Liver (tissue), 9 donors: ENCODE results near the gene KDM3A. TPM values are rescaled to one million over a fixed set of nuclear protein-coding genes. Genes with fewer than 3 reads are reported as not detected.

Experiments used
- DNase-seq: peaks from one replicate; pipeline ENCODE4 v3.0.0-alpha.2; 2017; ENCODE audit warnings: low spot score
- H3K27ac ChIP-seq, 2 donors: one replicate each; pipeline ENCODE4 v1.7.0; 2013; ENCODE audit warnings: inconsistent platforms in 2 of 2, low read length in 2 of 2, control low read depth in 1 of 2, low read depth in 1 of 2, mild to moderate bottlenecking in 1 of 2
- H3K27me3 ChIP-seq, 4 donors: one replicate each; pipeline versions ENCODE4 v1.6.1 to v1.7.0; 2013; ENCODE audit warnings: low read length in 3 of 4, inconsistent platforms in 1 of 4, mild to moderate bottlenecking in 1 of 4, moderate library complexity in 1 of 4; ENCODE audit not compliant: control insufficient read depth in 4 of 4, insufficient read depth in 4 of 4
- H3K36me3 ChIP-seq, 4 donors: one replicate each; pipeline versions ENCODE4 v1.6.1 to v1.7.0; 2013; ENCODE audit warnings: low read length in 3 of 4, mild to moderate bottlenecking in 3 of 4, low read depth in 1 of 4, moderate library complexity in 1 of 4; ENCODE audit not compliant: control insufficient read depth in 4 of 4, insufficient read depth in 3 of 4
- H3K4me1 ChIP-seq, 4 donors: one replicate each; pipeline versions ENCODE4 v1.6.1 to v1.7.0; 2013; ENCODE audit warnings: low read length in 3 of 4, mild to moderate bottlenecking in 3 of 4, moderate library complexity in 1 of 4; ENCODE audit not compliant: control insufficient read depth in 4 of 4, insufficient read depth in 4 of 4
- H3K4me3 ChIP-seq, 3 donors: one replicate each; pipeline versions ENCODE4 v1.6.1 to v1.7.0; 2013; ENCODE audit warnings: low read length in 3 of 3, control low read depth in 1 of 3, low read depth in 1 of 3, mild to moderate bottlenecking in 1 of 3
- H3K9ac ChIP-seq, 2 donors: one replicate each; pipeline ENCODE4 v1.7.0; 2013; ENCODE audit warnings: low read length in 2 of 2, mild to moderate bottlenecking in 2 of 2, moderate library complexity in 2 of 2, control low read depth in 1 of 2, low read depth in 1 of 2
- H3K9me3 ChIP-seq, 4 donors: one replicate each; pipeline versions ENCODE4 v1.6.1 to v1.7.0; 2013; ENCODE audit warnings: low read length in 3 of 4; ENCODE audit not compliant: control insufficient read depth in 4 of 4
- EGR1 ChIP-seq, 2 donors: IDR thresholded peaks; 2 replicates each; pipeline ENCODE4 v1.6.1; 2016 to 2018; ENCODE audit warnings: antibody characterized with exemption in 2 of 2, low read depth in 2 of 2
- FOXA1 ChIP-seq: IDR thresholded peaks from 2 replicates; pipeline ENCODE4 v1.6.1; 2016; ENCODE audit warnings: antibody characterized with exemption
- FOXA2 ChIP-seq: IDR thresholded peaks from 2 replicates; pipeline ENCODE4 v1.6.1; 2016; ENCODE audit warnings: antibody characterized with exemption
- JUND ChIP-seq, 2 donors: IDR thresholded peaks; 2 replicates each; pipeline ENCODE4 v1.6.1; 2016; ENCODE audit warnings: antibody characterized with exemption in 2 of 2
- RAD21 ChIP-seq, 2 donors: IDR thresholded peaks; 2 replicates each; pipeline ENCODE4 v1.6.1; 2016; ENCODE audit warnings: antibody characterized with exemption in 2 of 2, mild to moderate bottlenecking in 2 of 2
- REST ChIP-seq: IDR thresholded peaks from 2 replicates; pipeline ENCODE4 v1.6.1; 2016; ENCODE audit warnings: antibody characterized with exemption, mild to moderate bottlenecking
- RXRA ChIP-seq, 2 donors: IDR thresholded peaks; 2 replicates each; pipeline ENCODE4 v1.6.1; 2017 to 2018; ENCODE audit warnings: antibody characterized with exemption in 2 of 2, mild to moderate bottlenecking in 1 of 2
- WGBS: extraction: QIAGEN DNeasy Blood & Tissue Kit; methylation state at CpG from one replicate; pipeline ENCODE4 v1.1.7; 2013; 5-methylcytosine and 5-hydroxymethylcytosine counted together
- polyA plus RNA-seq, 2 donors: library from polyadenylated mRNA; stranded (reverse) in 1 of 2; unstranded in 1 of 2; fragments of 200-250 nt in 1 of 2; fragments of >200 nt in 1 of 2; fragmentation: Nextera tagmentation in 1 of 2; extraction: Ambion mirVana in 1 of 2; gene quantifications; one replicate each; pipeline versions ENCODE4 v1.2.1 to v1.2.3, GENCODE V29; 2013 to 2015
- total RNA-seq, 2 donors: library from RNA; depleted of rRNA; stranded (reverse); fragments of >200 nt; gene quantifications; one replicate each; pipeline ENCODE4 v1.2.3, GENCODE V29; 2014
- donor health status: healthy.
- donor health status: healthy.
- donor health status: healthy.
- donor health status: healthy.
- donor health status: healthy.

The KDM3A gene
- total and polyA plus RNA-seq, 4 donors: 3.9 to 19.8 (median 8.3) TPM

- no peak for TF ChIP-seq FOXA2
- TF ChIP-seq EGR1 (IDR thresholded peaks at IDR 0.05; ENCODE audit: low read depth in 2 of 2): no peak
These were observed 5.6 kb upstream of the KDM3A start (continued) for GRCh38 chr2:86435531-86435930.

GRCh38 chr2:86436328-86436727, 4.8 kb upstream of the KDM3A start:
- H3K9me3 ChIP-seq: peaks cover 3 to 37% (median 9%) of the 10 kb centered on the region in 4 donors
- H3K4me1 ChIP-seq: no peaks in the 10 kb centered on the region
- H3K27me3 ChIP-seq: peaks cover 0 to 2% (median 0%) of the 10 kb centered on the region in 4 donors
- H3K27ac ChIP-seq: no peak overlapping the region
- no peak for TF ChIP-seq JUND (IDR thresholded peaks at IDR 0.05)
- DNase-seq: no peak
- H3K36me3 ChIP-seq: no peaks in the 10 kb centered on the region
- no peak overlapping the region for H3K4me3 ChIP-seq
- no peak overlapping the region for H3K9ac ChIP-seq

- 97% methylated on average over 3 of the region's 3 CpGs for WGBS
- Histone ChIP-seq H3K27me3 (peaks cover 0 to 2% (median 0%) of the 10 kb centered on the region in 4 donors), H3K9ac (no peak overlapping the region), H3K27ac (peak overlapping the region; percentile 76 to 98), H3K4me3 (peak overlapping the region in 1 of 3 donors; percentile 60), H3K4me1 (peaks cover 0 to 17% (median 8%) of the 10 kb centered on the region in 4 donors), H3K36me3 (no peaks in the 10 kb centered on the region), H3K9me3 (peaks cover 3 to 37% (median 9%) of the 10 kb centered on the region in 4 donors)
- no peak for TF ChIP-seq FOXA1
- TF ChIP-seq RAD21 (IDR thresholded peaks at IDR 0.05): no peak
- TF ChIP-seq FOXA2: no peak
- DNase-seq: no peak
These were observed 1.1 kb upstream of the KDM3A start for GRCh38 chr2:86439879-86440630.

- no peaks in the 10 kb centered on the region for H3K36me3 ChIP-seq
- DNase-seq: no peak
- peak overlapping the region in 1 of 2 donors; percentile 40 for H3K9ac ChIP-seq
- under 1% methylated on average over 59 of the region's 59 CpGs for whole genome bisulfite sequencing
- peak overlapping the region; percentile 76 to 98 for H3K27ac ChIP-seq
- H3K27me3 ChIP-seq: no peaks in the 10 kb centered on the region
- H3K4me3 ChIP-seq: peak overlapping the region; percentile 52 to 92 (median 60)
- peaks cover 0 to 17% (median 9%) of the 10 kb centered on the region in 4 donors for H3K4me1 ChIP-seq
- no peak for TF ChIP-seq RXRA (IDR thresholded peaks at IDR 0.05)
- no peak for TF ChIP-seq REST
- peaks cover 3 to 32% (median 7%) of the 10 kb centered on the region in 4 donors for H3K9me3 ChIP-seq
These were observed 266 bp downstream of the KDM3A start for GRCh38 chr2:86441392-86441881.
